ENCODE results near the gene TULP3. TPM values are rescaled to one million over a fixed set of nuclear protein-coding genes. Genes with fewer than 3 reads are reported as not detected.

The TULP3 gene
- total RNA-seq, 2 donors from 2014 or later: 6.9 to 7.8 TPM

- intact Hi-C loops (cut with DNase I): no loop called here
- Histone ChIP-seq H3K27ac (no peak overlapping the region), H3K36me3 (replicated peaks in 1 of 2; ENCODE audit: insufficient read depth in 1 of 2, low read depth in 2 of 2) (no peaks in the 10 kb centered on the region), H3K9me3 (no peaks in the 10 kb centered on the region), H3K4me3 (no peak overlapping the region), H3K4me1 (peaks cover 13% of the 10 kb centered on the region), H3K27me3 (no peaks in the 10 kb centered on the region)
- 40 to 80% methylated on average over 1 to 5 of the region's 6 CpGs for WGBS, 2 donors
- no peak for TF ChIP-seq CTCF (IDR thresholded peaks at IDR 0.05)
- no peak for TF ChIP-seq POLR2A (IDR thresholded peaks at IDR 0.05)
- DNase-seq (no peak), ATAC-seq (no peak)
These were observed 85.9 kb downstream of the TULP3 start for GRCh38 chr12:2976581-2976996.

GRCh38 chr12:2977776-2978175 lies 87.1 kb downstream of the TULP3 start:
- no peaks in the 10 kb centered on the region for H3K9me3 ChIP-seq
- no peaks in the 10 kb centered on the region for H3K27me3 ChIP-seq
- WGBS, 2 donors: 67 to 77% methylated on average over 5 of the region's 5 CpGs
- no peak overlapping the region for H3K4me3 ChIP-seq
- no peak for ATAC-seq
- TF ChIP-seq POLR2A (IDR thresholded peaks at IDR 0.05) (no peak), CTCF (IDR thresholded peaks at IDR 0.05) (no peak)
- no peak for DNase-seq
- intact Hi-C loops (cut with DNase I): no loop called here
- H3K27ac ChIP-seq: no peak overlapping the region
- H3K4me1 ChIP-seq: peaks cover 24% of the 10 kb centered on the region
- H3K36me3 ChIP-seq (replicated peaks in 1 of 2; ENCODE audit: insufficient read depth in 1 of 2, low read depth in 2 of 2): no peaks in the 10 kb centered on the region

GRCh38 chr12:2979806-2980205 lies 89.1 kb downstream of the TULP3 start:
- Histone ChIP-seq H3K27me3 (no peaks in the 10 kb centered on the region), H3K4me1 (peaks cover 26% of the 10 kb centered on the region), H3K36me3 (replicated peaks in 1 of 2; ENCODE audit: insufficient read depth in 1 of 2, low read depth in 2 of 2) (no peaks in the 10 kb centered on the region), H3K9me3 (no peaks in the 10 kb centered on the region), H3K4me3 (no peak overlapping the region), H3K27ac (no peak overlapping the region)
- 90 to 93% methylated on average over 3 to 4 of the region's 4 CpGs for WGBS, 2 donors
- ATAC-seq: no peak
- intact Hi-C loops (cut with DNase I): no loop called here
- no peak for TF ChIP-seq POLR2A (IDR thresholded peaks at IDR 0.05)
- TF ChIP-seq CTCF (IDR thresholded peaks at IDR 0.05): no peak
- DNase-seq: no peak

GRCh38 chr12:2980630-2981029 lies 89.9 kb downstream of the TULP3 start:
- Histone ChIP-seq H3K27ac (peak overlapping the region in 3 of 4 donors; percentile 7 to 87 (median 84)), H3K4me3 (no peak overlapping the region), H3K4me1 (peaks cover 26% of the 10 kb centered on the region), H3K36me3 (replicated peaks in 1 of 2; ENCODE audit: insufficient read depth in 1 of 2, low read depth in 2 of 2) (no peaks in the 10 kb centered on the region), H3K27me3 (no peaks in the 10 kb centered on the region), H3K9me3 (no peaks in the 10 kb centered on the region)
- WGBS, 2 donors: 82 to 83% methylated on average over 7 of the region's 7 CpGs
- no peak for TF ChIP-seq CTCF (IDR thresholded peaks at IDR 0.05)
- no peak for TF ChIP-seq POLR2A (IDR thresholded peaks at IDR 0.05)
- DNase-seq: no peak
- ATAC-seq: no peak
- intact Hi-C loops (cut with DNase I): no loop called here

GRCh38 chr12:2982361-2982760 lies 91.7 kb downstream of the TULP3 start:
- intact Hi-C loops (cut with DNase I): no loop called here
- peak; percentile 99 for ATAC-seq
- H3K27ac ChIP-seq: peak overlapping the region; percentile 70 to 87 (median 80)

More at GRCh38 chr12:2982361-2982760, 91.7 kb downstream of the TULP3 start:
- Histone ChIP-seq H3K4me3 (no peak overlapping the region), H3K4me1 (peaks cover 26% of the 10 kb centered on the region), H3K36me3 (replicated peaks in 1 of 2; ENCODE audit: insufficient read depth in 1 of 2, low read depth in 2 of 2) (no peaks in the 10 kb centered on the region), H3K9me3 (no peaks in the 10 kb centered on the region), H3K27me3 (no peaks in the 10 kb centered on the region)
- TF ChIP-seq POLR2A (IDR thresholded peaks at IDR 0.05) (no peak), CTCF (IDR thresholded peaks at IDR 0.05) (no peak)
- peak; percentile 93 to 96 (median 96) for DNase-seq
- WGBS, 2 donors: 40% methylated on average over 3 to 13 of the region's 13 CpGs
